A549 (cell line): ENCODE data around the gene CDX1. TPM values are rescaled to one million over a fixed set of nuclear protein-coding genes. Genes with fewer than 3 reads are reported as not detected.

Source experiments
- ATAC-seq, 2 experiments: fragments of 200-7000 bp in 1 of 2; fragments of >200 bp in 1 of 2; cut with Nextera tagmentation in 1 of 2; cut with Tn5 transposase in 1 of 2; 3 replicates each; pipeline versions ENCODE4 v1.8.0 to v1.9.1; 2018 to 2020; ENCODE audit warnings: mild to moderate bottlenecking in 1 of 2, moderate library complexity in 1 of 2
- CTCF ChIA-PET: fragments of 300-600 bp; sonication (Branson Sonifier 250); formaldehyde crosslinking; extraction: SDS; loops from one replicate; lab custom pipeline; 2021; ENCODE audit warnings: antibody characterized with exemption, inconsistent platforms; lab: Yijun Ruan, JAX
- POLR2A ChIA-PET: fragments of 350-600 bp; formaldehyde crosslinking; extraction: SDS; loops from one replicate; lab custom pipeline; 2021; ENCODE audit warnings: antibody characterized with exemption, inconsistent platforms; lab: Yijun Ruan, JAX
- DNase-seq, 2 experiments: peaks; one replicate each; pipeline versions ENCODE4 v3.0.0 to v3.0.0-alpha.2; 2011 to 2016; ENCODE audit warnings: low read depth in 1 of 2, low spot score in 1 of 2
- FAIRE-seq: peaks from 2 replicates; lab custom pipeline; 2011; peaks lifted over from hg19 to GRCh38; lab: Jason Lieb, UNC
- H3K27ac ChIP-seq, 2 experiments: fragments of >200 bp; sonication (Bioruptor Twin); formaldehyde crosslinking; 3 replicates each; pipeline ENCODE4 v1.5.1; 2016 to 2017
- H3K4me1 ChIP-seq: fragments of >200 bp; sonication (Bioruptor Twin); formaldehyde crosslinking; 3 replicates; pipeline ENCODE4 v1.6.1; 2016
- H3K4me2 ChIP-seq: fragments of >200 bp; sonication (Bioruptor Twin); formaldehyde crosslinking; 3 replicates; pipeline ENCODE4 v1.6.1; 2016
- H3K4me3 ChIP-seq: fragments of >200 bp; sonication (Bioruptor Twin); formaldehyde crosslinking; 3 replicates; pipeline ENCODE4 v1.5.1; 2016
- H3K9me3 ChIP-seq: fragments of >200 bp; sonication (Bioruptor Twin); formaldehyde crosslinking; 3 replicates; pipeline ENCODE4 v1.6.1; 2016
- BCL3 ChIP-seq: fragments of >200 bp; sonication (Bioruptor Twin); formaldehyde crosslinking; IDR thresholded peaks from 3 replicates; pipeline ENCODE4 v1.6.1; 2016
- BHLHE40 ChIP-seq: IDR thresholded peaks from 2 replicates; pipeline ENCODE4 v1.6.1; 2012; ENCODE audit warnings: low read depth, low read length, inconsistent platforms
- CBX8 ChIP-seq: fragments of 200-600 bp; sonication (generic); IDR thresholded peaks from 2 replicates; pipeline ENCODE4 v1.6.1; 2016
- CEBPB ChIP-seq, 2 experiments: fragments of >200 bp in 1 of 2; sonication (Bioruptor Twin) in 1 of 2; formaldehyde crosslinking in 1 of 2; IDR thresholded peaks; 2 replicates each; pipeline ENCODE4 v1.6.1; 2012 to 2016
- CHD2 ChIP-seq: fragments of 150-350 bp; IDR thresholded peaks from 2 replicates; pipeline ENCODE4 v1.6.1; 2014; ENCODE audit warnings: low read length; ENCODE audit not compliant: partially characterized antibody
- CHD4 ChIP-seq: fragments of 200-600 bp; sonication (generic); IDR thresholded peaks from 2 replicates; pipeline ENCODE4 v1.6.1; 2016; ENCODE audit warnings: antibody characterized with exemption, mild to moderate bottlenecking, borderline replicate concordance
- EHF ChIP-seq: fragments of 250-450 bp; sonication (Bioruptor Pico); IDR thresholded peaks from 2 replicates; pipeline ENCODE4 v1.5.0; 2020; ENCODE audit warnings: mild to moderate bottlenecking
- EP300 ChIP-seq, 2 experiments: fragments of >200 bp; sonication (Bioruptor Twin); formaldehyde crosslinking; IDR thresholded peaks; 2 replicates in 1 of 2; 3 replicates in 1 of 2; pipeline ENCODE4 v1.6.1; 2016 to 2017
- FOSB ChIP-seq: fragments of 250-450 bp; sonication (Bioruptor Pico); IDR thresholded peaks from 2 replicates; pipeline ENCODE4 v1.5.0; 2020; ENCODE audit warnings: mild to moderate bottlenecking, moderate library complexity
- FOSL2 ChIP-seq, 2 experiments: fragments of 450-650 bp in 1 of 2; fragments of >200 bp in 1 of 2; sonication (Bioruptor Twin) in 1 of 2; formaldehyde crosslinking; IDR thresholded peaks; 2 replicates each; pipeline versions ENCODE4 v1.5.0 to v1.6.1; 2016 to 2020; ENCODE audit warnings: mild to moderate bottlenecking in 1 of 2, moderate library complexity in 1 of 2
- FOXS1 ChIP-seq: fragments of 250-450 bp; sonication (Bioruptor Pico); IDR thresholded peaks from 2 replicates; pipeline ENCODE4 v1.5.0; 2020; ENCODE audit warnings: mild to moderate bottlenecking, moderate library complexity
- HOXB13 ChIP-seq: fragments of 250-450 bp; sonication (Bioruptor Pico); IDR thresholded peaks from 2 replicates; pipeline ENCODE4 v1.5.0; 2020; ENCODE audit warnings: low read depth, mild to moderate bottlenecking, moderate library complexity
- HOXB5 ChIP-seq: fragments of 250-450 bp; sonication (Bioruptor Pico); IDR thresholded peaks from 2 replicates; pipeline ENCODE4 v1.5.0; 2020; ENCODE audit warnings: mild to moderate bottlenecking, moderate library complexity
- JUN ChIP-seq, 2 experiments: fragments of >200 bp; sonication (Bioruptor Twin); formaldehyde crosslinking; IDR thresholded peaks; 2 replicates in 1 of 2; 3 replicates in 1 of 2; pipeline ENCODE4 v1.6.1; 2016 to 2017
- JUNB ChIP-seq: fragments of >200 bp; sonication (Bioruptor Twin); formaldehyde crosslinking; IDR thresholded peaks from 2 replicates; pipeline ENCODE4 v1.6.1; 2016
- KDM1A ChIP-seq: fragments of 200-600 bp; sonication (generic); IDR thresholded peaks from 2 replicates; pipeline ENCODE4 v1.6.1; 2016; ENCODE audit warnings: low read depth, mild to moderate bottlenecking
- KDM5A ChIP-seq: fragments of 200-600 bp; sonication (generic); IDR thresholded peaks from 2 replicates; pipeline ENCODE4 v1.6.1; 2016; ENCODE audit warnings: antibody characterized with exemption, mild to moderate bottlenecking
- MAFK ChIP-seq: fragments of 450-650 bp; IDR thresholded peaks from 2 replicates; pipeline ENCODE4 v1.6.1; 2014; ENCODE audit not compliant: partially characterized antibody
- MAX ChIP-seq: IDR thresholded peaks from 2 replicates; pipeline ENCODE4 v1.6.1; 2012
- NFE2L2 ChIP-seq: fragments of 150-350 bp; conservative IDR thresholded peaks from 2 replicates; pipeline ENCODE4 v1.6.1; 2014; ENCODE audit warnings: low read length
- NPAS2 ChIP-seq: fragments of 250-450 bp; sonication (Bioruptor Pico); IDR thresholded peaks from 2 replicates; pipeline ENCODE4 v1.8.0; 2022; ENCODE audit warnings: mild to moderate bottlenecking, moderate library complexity, borderline replicate concordance
- POLR2A ChIP-seq: IDR thresholded peaks from 2 replicates; pipeline ENCODE4 v1.6.1; 2012; ENCODE audit warnings: mild to moderate bottlenecking, low read length
- SMC3 ChIP-seq: fragments of >200 bp; sonication (Bioruptor Twin); formaldehyde crosslinking; IDR thresholded peaks from 3 replicates; pipeline ENCODE4 v1.6.1; 2018; ENCODE audit warnings: inconsistent platforms
- TFCP2L1 ChIP-seq: fragments of 250-450 bp; sonication (Bioruptor Pico); IDR thresholded peaks from 2 replicates; pipeline ENCODE4 v1.5.0; 2021; ENCODE audit warnings: mild to moderate bottlenecking
- USF2 ChIP-seq: fragments of 450-650 bp; IDR thresholded peaks from 2 replicates; pipeline ENCODE4 v1.6.1; 2014; ENCODE audit warnings: antibody characterized with exemption
- ZNF302 ChIP-seq: fragments of 250-450 bp; sonication (Bioruptor Pico); IDR thresholded peaks from 2 replicates; pipeline ENCODE4 v1.9.0; 2021; ENCODE audit warnings: inconsistent platforms, mild to moderate bottlenecking, moderate library complexity
- ZSCAN20 ChIP-seq: fragments of 250-450 bp; sonication (Bioruptor Pico); IDR thresholded peaks from 2 replicates; pipeline ENCODE4 v1.8.0; 2022; ENCODE audit warnings: mild to moderate bottlenecking, moderate library complexity
- WGBS: methylation state at CpG from one replicate; pipeline ENCODE4 v1.1.6; 2017; ENCODE audit errors: missing lambda C conversion rate; 5-methylcytosine and 5-hydroxymethylcytosine counted together
- polyA plus RNA-seq, 4 experiments: library from polyadenylated mRNA; depleted of rRNA in 3 of 4; stranded (reverse); fragments of >200 nt; fragmentation: RNase III in 1 of 4; extraction: RNeasy Plus Mini Kit Qiagen cat#74134 plus additional on column Dnase treatment in 1 of 4; gene quantifications; 2 replicates in 3 of 4; 3 replicates in 1 of 4; pipeline ENCODE4 v1.2.3, GENCODE V29; 2011 to 2017

The CDX1 gene
- polyA plus RNA-seq, 2 of the 4 experiments (the other 2 are of a cell fraction) = not detected

- no peak for TF ChIP-seq HOXB13 (CRISPR knock-in tag)
- no peak for TF ChIP-seq POLR2A
- no peak for TF ChIP-seq FOSL2 (IDR thresholded peaks at IDR 0.05)
- no peak for TF ChIP-seq FOSL2 (CRISPR knock-in tag; IDR thresholded peaks at IDR 0.05)
- TF ChIP-seq FOSB (CRISPR knock-in tag) = no peak
- no peak for TF ChIP-seq BCL3
- no peak for TF ChIP-seq HOXB5 (CRISPR knock-in tag)
- TF ChIP-seq ZSCAN20 = no peak
- TF ChIP-seq CHD4 = no peak
- TF ChIP-seq ZNF302 (CRISPR knock-in tag) = no peak
- no peak for TF ChIP-seq MAFK
- TF ChIP-seq JUNB = no peak
- TF ChIP-seq SMC3 = no peak
- TF ChIP-seq JUN (IDR thresholded peaks at IDR 0.05) = no peak
- TF ChIP-seq KDM5A = no peak
- TF ChIP-seq EHF (CRISPR knock-in tag) = no peak
- ATAC-seq = peak in 1 of 2 experiments; percentile 16; a peak in 2 of 6 replicates
Measured at GRCh38 chr5:150141544-150142184, 24.9 kb upstream of the CDX1 start.

GRCh38 chr5:150142185-150142958 lies 24.2 kb upstream of the CDX1 start:
- Histone ChIP-seq H3K4me1 (peaks cover 69% of the 10 kb centered on the region), H3K4me2 (peak overlapping the region; percentile 80), H3K27ac (peak overlapping the region; percentile 93 to 98), H3K4me3 (no peak overlapping the region), H3K9me3 (no peaks in the 10 kb centered on the region)
- ChIA-PET CTCF (interaction anchor here (0.9 to 4.0 kb wide), 6 partner anchors 12 to 76 kb away, joined by 3 to 22 read pairs (median 6); no protein-coding TSS in a partner anchor), POLR2A (interaction anchor here (1.0 kb wide), 1 partner anchor 182 kb away, joined by 4 read pairs; the partner anchor contains the start of gene SLC26A2)
- 66% methylated on average over 14 of the region's 14 CpGs for WGBS
- DNase-seq (no peak), ATAC-seq (no peak; a peak in 1 of 6 replicates), FAIRE-seq (no peak)
- no peak for TF ChIP-seq FOXS1 (CRISPR knock-in tag)
- 0 out of 2 replicates have a peak, but pooled peaks have one; percentile 25 for TF ChIP-seq USF2

More at GRCh38 chr5:150141544-150142184, 24.9 kb upstream of the CDX1 start:
- DNase-seq = no peak
- no peak for FAIRE-seq
- ChIA-PET POLR2A (interaction anchor here (0.5 kb wide), 1 partner anchor 179 kb away, joined by 5 read pairs; no protein-coding TSS in a partner anchor), CTCF (interaction anchor here (1.3 to 1.4 kb wide), 2 partner anchors 12 to 21 kb away, joined by 6 to 7 read pairs; no protein-coding TSS in a partner anchor)
- peak overlapping the region; percentile 80 for H3K4me2 ChIP-seq
- H3K9me3 ChIP-seq = no peaks in the 10 kb centered on the region
- WGBS = 78% methylated on average over 9 of the region's 9 CpGs
- H3K27ac ChIP-seq = peak overlapping the region; percentile 93 to 98
- H3K4me3 ChIP-seq = no peak overlapping the region
- H3K4me1 ChIP-seq = peaks cover 72% of the 10 kb centered on the region

- Histone ChIP-seq H3K27ac (peak overlapping the region; percentile 93 to 98), H3K4me2 (peak overlapping the region; percentile 80), H3K9me3 (no peaks in the 10 kb centered on the region), H3K4me1 (peaks cover 63% of the 10 kb centered on the region), H3K4me3 (no peak overlapping the region)
- POLR2A ChIA-PET = interaction anchor here (0.6 to 1.0 kb wide), 2 partner anchors 11 to 182 kb away, joined by 3 to 4 read pairs; partner anchors contain the start of gene SLC26A2
- CTCF ChIA-PET = interaction anchor here (0.8 to 4.0 kb wide), 6 partner anchors 13 to 75 kb away, joined by 3 to 22 read pairs (median 4); no protein-coding TSS in a partner anchor
- no peak for FAIRE-seq
- ATAC-seq = peak; percentile 79 to 87
- peak; percentile 78 to 85 for DNase-seq
- WGBS = 9% methylated on average over 4 of the region's 4 CpGs
- peak; percentile 81 for TF ChIP-seq JUNB
- TF ChIP-seq BCL3 = no peak; the same call in 2 of the 3 replicates
- TF ChIP-seq EP300 (IDR thresholded peaks at IDR 0.05) = peak in 1 of 2 experiments; percentile 33; a peak in 1 of 5 replicates
- TF ChIP-seq MAX = peak; percentile 52; the same call in 1 of the 2 replicates
- TF ChIP-seq KDM1A = no peak
- no peak for TF ChIP-seq USF2
- no peak for TF ChIP-seq KDM5A
- no peak for TF ChIP-seq CBX8
- no peak for TF ChIP-seq NPAS2
- no peak for TF ChIP-seq BHLHE40
- no peak for TF ChIP-seq TFCP2L1 (CRISPR knock-in tag)
- TF ChIP-seq CHD2 = no peak
- no peak for TF ChIP-seq CHD4
- TF ChIP-seq HOXB13 (CRISPR knock-in tag) = no peak
- TF ChIP-seq ZNF302 (CRISPR knock-in tag) = no peak
- TF ChIP-seq JUN (IDR thresholded peaks at IDR 0.05) = no peak
- TF ChIP-seq CEBPB (IDR thresholded peaks at IDR 0.05) = peak; percentile 74 to 88
- no peak for TF ChIP-seq EHF (CRISPR knock-in tag)
- TF ChIP-seq NFE2L2 = no peak
Measured at GRCh38 chr5:150142959-150143349, 23.6 kb upstream of the CDX1 start.
